Thyroid gland (tissue), 4 donors: ENCODE measurements around the gene IL3RA.

Experiments
- POLR2A ChIP-seq, 2 donors: fragments of 450-650 bp; IDR thresholded peaks; one replicate each; pipeline ENCODE4 v1.6.1; 2017; ENCODE audit warnings: antibody characterized with exemption in 2 of 2, mild to moderate bottlenecking in 2 of 2, moderate library complexity in 1 of 2
- TF ChIP-seq, protein P1 (sequence below), 6 experiments: fragments of 200-600 bp in 3 of 6; fragments of 450-650 bp in 3 of 6; sonication (generic) in 3 of 6; IDR thresholded peaks; one replicate each; pipeline ENCODE4 v1.5.1; 2016 to 2019; ENCODE audit warnings: antibody characterized with exemption in 6 of 6, mild to moderate bottlenecking in 2 of 6, inconsistent platforms in 1 of 6, moderate library complexity in 1 of 6

DNA sequence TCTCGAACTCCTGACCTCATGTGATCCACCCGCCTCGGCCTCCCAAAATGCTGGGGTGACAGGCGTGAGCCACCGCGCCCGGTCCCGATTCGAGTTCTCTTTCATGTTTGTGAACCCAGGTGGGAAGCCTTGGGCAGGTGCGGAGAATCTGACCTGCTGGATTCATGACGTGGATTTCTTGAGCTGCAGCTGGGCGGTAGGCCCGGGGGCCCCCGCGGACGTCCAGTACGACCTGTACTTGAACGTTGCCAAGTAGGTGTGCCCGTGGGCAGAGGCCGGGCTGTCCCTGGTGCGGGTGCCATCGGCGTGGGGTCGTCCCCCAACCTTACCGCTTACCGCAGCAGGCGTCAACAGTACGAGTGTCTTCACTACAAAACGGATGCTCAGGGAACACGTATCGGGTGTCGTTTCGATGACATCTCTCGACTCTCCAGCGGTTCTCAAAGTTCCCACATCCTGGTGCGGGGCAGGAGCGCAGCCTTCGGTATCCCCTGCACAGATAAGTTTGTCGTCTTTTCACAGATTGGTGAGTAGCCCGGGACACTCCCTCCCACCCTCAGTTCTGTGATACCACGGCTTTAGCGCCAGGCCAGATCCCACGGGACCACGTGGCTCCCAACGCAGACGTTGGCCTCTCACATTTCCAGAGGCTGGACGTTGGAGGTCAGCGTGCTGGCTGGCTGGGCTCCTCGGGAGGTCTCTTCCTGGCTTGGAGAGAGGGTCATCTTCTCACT is 15.6 kb downstream of the IL3RA start:
- no peak for TF ChIP-seq POLR2A (IDR thresholded peaks at IDR 0.05)
- TF ChIP-seq, protein P1, sequence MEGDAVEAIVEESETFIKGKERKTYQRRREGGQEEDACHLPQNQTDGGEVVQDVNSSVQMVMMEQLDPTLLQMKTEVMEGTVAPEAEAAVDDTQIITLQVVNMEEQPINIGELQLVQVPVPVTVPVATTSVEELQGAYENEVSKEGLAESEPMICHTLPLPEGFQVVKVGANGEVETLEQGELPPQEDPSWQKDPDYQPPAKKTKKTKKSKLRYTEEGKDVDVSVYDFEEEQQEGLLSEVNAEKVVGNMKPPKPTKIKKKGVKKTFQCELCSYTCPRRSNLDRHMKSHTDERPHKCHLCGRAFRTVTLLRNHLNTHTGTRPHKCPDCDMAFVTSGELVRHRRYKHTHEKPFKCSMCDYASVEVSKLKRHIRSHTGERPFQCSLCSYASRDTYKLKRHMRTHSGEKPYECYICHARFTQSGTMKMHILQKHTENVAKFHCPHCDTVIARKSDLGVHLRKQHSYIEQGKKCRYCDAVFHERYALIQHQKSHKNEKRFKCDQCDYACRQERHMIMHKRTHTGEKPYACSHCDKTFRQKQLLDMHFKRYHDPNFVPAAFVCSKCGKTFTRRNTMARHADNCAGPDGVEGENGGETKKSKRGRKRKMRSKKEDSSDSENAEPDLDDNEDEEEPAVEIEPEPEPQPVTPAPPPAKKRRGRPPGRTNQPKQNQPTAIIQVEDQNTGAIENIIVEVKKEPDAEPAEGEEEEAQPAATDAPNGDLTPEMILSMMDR (IDR thresholded peaks at IDR 0.05) = no peak
